GM23248 (cell line): ENCODE results near the gene MMP14.
"Not testable (repeated sequence)": the region's sequence is repeated elsewhere in the genome, so short reads cannot be mapped to it uniquely, and the experiment has no call there.

ENCODE experiments used
- EZH2 ChIP-seq: fragments of 200-600 bp; sonication (generic); IDR thresholded peaks from 2 replicates; pipeline ENCODE4 v1.6.1; 2018; ENCODE audit warnings: antibody characterized with exemption, mild to moderate bottlenecking; ENCODE audit not compliant: insufficient read depth, poor library complexity, severe bottlenecking
- EZH2phosphoT487 ChIP-seq: fragments of 200-600 bp; sonication (generic); IDR thresholded peaks from 2 replicates; pipeline ENCODE4 v1.6.1; 2018; ENCODE audit warnings: antibody characterized with exemption, moderate library complexity, mild to moderate bottlenecking, low read depth; ENCODE audit not compliant: insufficient read depth

DNA sequence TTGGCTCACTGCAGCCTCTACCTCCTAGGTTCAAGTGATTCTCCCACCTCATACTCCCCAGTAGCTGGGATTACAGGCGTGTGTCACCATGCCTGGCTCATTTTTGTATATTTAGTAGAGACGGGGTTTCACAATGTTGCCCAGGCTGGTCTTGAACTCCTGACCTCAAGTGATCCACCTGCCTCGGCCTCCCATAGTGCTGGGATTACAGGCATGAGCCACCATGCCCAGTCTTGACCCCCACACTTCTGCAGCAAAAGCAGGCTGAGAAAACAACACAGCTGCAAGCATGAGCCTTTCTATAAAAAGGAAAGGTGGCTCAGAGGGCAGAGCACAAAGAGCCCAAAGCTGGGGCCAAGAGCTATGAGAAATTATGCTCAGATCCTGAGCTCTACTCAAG is 24.0 kb downstream of the MMP14 start:
- TF ChIP-seq EZH2, EZH2phosphoT487: not testable (repeated sequence)
